Dermis blood vessel endothelial cell (primary cell): ENCODE data around the gene LPCAT2. TPM values are rescaled to one million over a fixed set of nuclear protein-coding genes. Genes with fewer than 3 reads are reported as not detected.

Source experiments
- DNase-seq: peaks from one replicate; pipeline ENCODE4 v3.0.0; 2010
- total RNA-seq: library from RNA; depleted of rRNA; stranded (reverse); fragments of >200 nt; gene quantifications from 2 replicates; pipeline ENCODE4 v1.2.3, GENCODE V29; 2014

Gene LPCAT2
- total RNA-seq, 1 donor from 2014 or later: 37.6 TPM

- DNase-seq: peak; percentile 74
Observed at GRCh38 chr16:55559233-55559632, 50.4 kb downstream of the LPCAT2 start.

GRCh38 chr16:55559933-55560516 is 51.2 kb downstream of the LPCAT2 start:
- DNase-seq: no peak

- DNase-seq: no peak
Observed at GRCh38 chr16:55561319-55561848, 52.5 kb downstream of the LPCAT2 start.

GRCh38 chr16:55562936-55563335 is 54.1 kb downstream of the LPCAT2 start:
- no peak for DNase-seq

- DNase-seq: peak; percentile 81
Observed at GRCh38 chr16:55563797-55564196, 54.9 kb downstream of the LPCAT2 start.

- DNase-seq: no peak
Observed at GRCh38 chr16:55565086-55565485, 56.2 kb downstream of the LPCAT2 start.

- no peak for DNase-seq
Observed at GRCh38 chr16:55566432-55567175, 57.7 kb downstream of the LPCAT2 start, which contains the start of gene CAPNS2. Gene CAPNS2 (plus strand): TSS chr16:55566684. CDS start chr16:55566757, 73 bp downstream.

GRCh38 chr16:55567382-55567781 is 58.5 kb downstream of the LPCAT2 start:
- DNase-seq: peak; percentile 52

- peak; percentile 30 for DNase-seq
Observed at GRCh38 chr16:55568207-55568606, 59.3 kb downstream of the LPCAT2 start.

GRCh38 chr16:55569025-55569424 is 60.2 kb downstream of the LPCAT2 start:
- peak; percentile 51 for DNase-seq

- no peak for DNase-seq
Observed at GRCh38 chr16:55570159-55570558, 61.3 kb downstream of the LPCAT2 start.

- DNase-seq: peak; percentile 14
Observed at GRCh38 chr16:55571191-55571897, 62.5 kb downstream of the LPCAT2 start.

GRCh38 chr16:55572439-55572838 is 63.6 kb downstream of the LPCAT2 start:
- DNase-seq: no peak

- no peak for DNase-seq
Observed at GRCh38 chr16:55574811-55575210, 65.9 kb downstream of the LPCAT2 start.

GRCh38 chr16:55575496-55575895 is 66.6 kb downstream of the LPCAT2 start:
- DNase-seq: no peak

- DNase-seq: no peak
Observed at GRCh38 chr16:55576384-55576783, 67.5 kb downstream of the LPCAT2 start.

- no peak for DNase-seq
Observed at GRCh38 chr16:55577887-55578286, 69.0 kb downstream of the LPCAT2 start.

- no peak for DNase-seq
Observed at GRCh38 chr16:55585631-55586030, 76.8 kb downstream of the LPCAT2 start.

- no peak for DNase-seq
Observed at GRCh38 chr16:55588799-55589198, 79.9 kb downstream of the LPCAT2 start.

GRCh38 chr16:55592306-55592705 is 83.4 kb downstream of the LPCAT2 start:
- DNase-seq: no peak

- DNase-seq: no peak
Observed at GRCh38 chr16:55597928-55598327, 89.1 kb downstream of the LPCAT2 start.

GRCh38 chr16:55605754-55606336 is 97.0 kb downstream of the LPCAT2 start:
- no peak for DNase-seq
